Naive thymus-derived CD4-positive, alpha-beta T cell (primary cell): ENCODE data around the gene AKIP1. TPM values are rescaled to one million over a fixed set of nuclear protein-coding genes. Genes with fewer than 3 reads are reported as not detected.

ENCODE experiments used
- ATAC-seq: fragments of 150-1000 bp; cut with Tn5 transposase; 2 replicates; pipeline ENCODE4 v1.10.0; 2021; ENCODE audit warnings: mild to moderate bottlenecking, moderate library complexity
- CTCF ChIA-PET: fragments of 350-600 bp; sonication (Branson Sonifier 250); formaldehyde crosslinking; loops from one replicate; lab custom pipeline; 2021; ENCODE audit warnings: antibody characterized with exemption; lab: Charles Lee
- POLR2A ChIA-PET: fragments of 350-600 bp; sonication (Branson Sonifier 250); formaldehyde crosslinking; loops from one replicate; lab custom pipeline; 2021; ENCODE audit warnings: antibody characterized with exemption, inconsistent platforms; lab: Charles Lee
- DNase-seq, 9 donors: peaks; one replicate each; pipeline versions ENCODE4 v3.0.0 to v3.0.0-alpha.2; 2020 to 2022; ENCODE audit warnings: mixed read lengths in 1 of 9
- H3K27ac ChIP-seq: one replicate; pipeline ENCODE4 v1.7.0; 2013; ENCODE audit warnings: mild to moderate bottlenecking, low read depth, low read length, moderate library complexity
- H3K27me3 ChIP-seq, 2 donors: one replicate each; pipeline ENCODE4 v1.7.0; 2013; ENCODE audit warnings: low read length in 2 of 2, mild to moderate bottlenecking in 2 of 2, moderate library complexity in 2 of 2; ENCODE audit not compliant: control insufficient read depth in 2 of 2, insufficient read depth in 2 of 2
- H3K36me3 ChIP-seq, 3 experiments: 1 replicate in 2 of 3; 2 replicates in 1 of 3; pipeline ENCODE4 v1.7.0; 2013; ENCODE audit warnings: low read length in 3 of 3, mild to moderate bottlenecking in 3 of 3, moderate library complexity in 1 of 3; ENCODE audit not compliant: insufficient read depth in 3 of 3, control insufficient read depth in 2 of 3
- H3K4me1 ChIP-seq, 2 donors: one replicate each; pipeline ENCODE4 v1.7.0; 2013; ENCODE audit warnings: low read length in 2 of 2, mild to moderate bottlenecking in 2 of 2, moderate library complexity in 1 of 2; ENCODE audit not compliant: control insufficient read depth in 2 of 2, insufficient read depth in 2 of 2
- H3K4me3 ChIP-seq: 2 replicates; pipeline ENCODE4 v1.7.0; 2013; ENCODE audit warnings: mild to moderate bottlenecking, low read length
- H3K9me3 ChIP-seq, 3 experiments: 1 replicate in 2 of 3; 2 replicates in 1 of 3; pipeline ENCODE4 v1.7.0; 2013; ENCODE audit warnings: low read length in 3 of 3; ENCODE audit not compliant: control insufficient read depth in 2 of 3
- H3K27ac Mint-ChIP-seq, 9 donors: one replicate each; pipeline ENCODE4 v1.8.0; 2020 to 2022; ENCODE audit warnings: mixed read lengths in 9 of 9, mild to moderate bottlenecking in 8 of 9, moderate library complexity in 5 of 9, inconsistent platforms in 2 of 9
- H3K27me3 Mint-ChIP-seq, 5 donors: one replicate each; pipeline ENCODE4 v1.8.0; 2021 to 2022; ENCODE audit warnings: mixed read lengths in 5 of 5, mild to moderate bottlenecking in 1 of 5
- H3K36me3 Mint-ChIP-seq, 5 donors: one replicate each; pipeline ENCODE4 v1.8.0; 2020 to 2022; ENCODE audit warnings: mixed read lengths in 5 of 5, mild to moderate bottlenecking in 3 of 5, inconsistent platforms in 1 of 5
- H3K4me1 Mint-ChIP-seq, 7 donors: one replicate each; pipeline ENCODE4 v1.8.0; 2020 to 2022; ENCODE audit warnings: mixed read lengths in 7 of 7, mild to moderate bottlenecking in 3 of 7, inconsistent platforms in 1 of 7
- H3K4me3 Mint-ChIP-seq, 10 donors: one replicate each; pipeline ENCODE4 v1.8.0; 2020 to 2022; ENCODE audit warnings: mild to moderate bottlenecking in 10 of 10, mixed read lengths in 10 of 10, moderate library complexity in 6 of 10, inconsistent platforms in 2 of 10
- H3K9me3 Mint-ChIP-seq, 11 donors: one replicate each; pipeline ENCODE4 v1.8.0; 2020 to 2022; ENCODE audit warnings: mixed read lengths in 11 of 11, mild to moderate bottlenecking in 4 of 11, inconsistent platforms in 1 of 11, moderate library complexity in 1 of 11
- intact Hi-C, 2 donors: fragments of 100-400 bp; cut with micrococcal nuclease; formaldehyde crosslinking; loops; one replicate each; pipeline ENCODE4 v1.15.1; 2023
- polyA plus RNA-seq, 2 donors: library from polyadenylated mRNA; unstranded; fragments of 300-500 nt; fragmentation: Illumina TruSeq; gene quantifications; one replicate each; pipeline ENCODE4 v1.2.3, GENCODE V29; 2021
- total RNA-seq, 6 experiments: library from RNA in 5 of 6; stranded (reverse) in 5 of 6; gene quantifications; 1 replicate in 5 of 6; 2 replicates in 1 of 6; pipeline ENCODE4 v1.2.3 and lab custom pipeline; 2021 to 2026

The AKIP1 gene
- total and polyA plus RNA-seq, 7 experiments from 2014 or later: 5.6 to 20.9 (median 10.0) TPM

GRCh38 chr11:8910649-8911026 is 351 bp upstream of the AKIP1 start:
- Histone ChIP-seq H3K9me3 (no peaks in the 10 kb centered on the region), H3K27me3 (no peaks in the 10 kb centered on the region), H3K36me3 (peaks cover 0 to 6% (median 0%) of the 10 kb centered on the region in 3 experiments), H3K4me3 (peak overlapping the region; percentile 53), H3K4me1 (peaks cover 0 to 4% of the 10 kb centered on the region in 2 donors), H3K27ac (peak overlapping the region; percentile 71)
- POLR2A ChIA-PET: interaction anchor here (0.9 to 2.5 kb wide), 3 partner anchors 49 to 742 kb away, joined by 3 to 9 read pairs (median 3); partner anchors contain the start of gene TMEM9B
- Mint-ChIP-seq H3K36me3 (no peaks in the 10 kb centered on the region), H3K27me3 (peaks cover 0 to 26% (median 0%) of the 10 kb centered on the region in 5 donors), H3K4me3 (peak overlapping the region; percentile 86 to 95 (median 92)), H3K4me1 (peaks cover 26 to 51% (median 41%) of the 10 kb centered on the region in 7 donors), H3K27ac (peak overlapping the region in 6 of 9 donors; percentile 58 to 86 (median 72)), H3K9me3 (no peaks in the 10 kb centered on the region)
- ATAC-seq (peak; percentile 11), DNase-seq (peak in 3 of 9 donors; percentile 15 to 20 (median 16))
- CTCF ChIA-PET: no interaction called here
- intact Hi-C loops: loop anchor here (1.0 to 10.0 kb wide), 11 partner anchors 38 to 702 kb away; partner anchors contain the start of genes NRIP3 (in 2 of the 2), RPL27A (in 2 of the 2), TRIM66 (in 2 of the 2) and IPO7 (in 1 of the 2)

GRCh38 chr11:8913961-8914660 is 3.1 kb downstream of the AKIP1 start:
- Mint-ChIP-seq H3K27me3 (peaks cover 0 to 11% (median 0%) of the 10 kb centered on the region in 5 donors), H3K4me1 (peaks cover 22 to 40% (median 38%) of the 10 kb centered on the region in 7 donors), H3K27ac (peak overlapping the region; percentile 64 to 96 (median 92)), H3K4me3 (peak overlapping the region; percentile 67 to 85 (median 81)), H3K9me3 (no peaks in the 10 kb centered on the region), H3K36me3 (peaks cover 0 to 5% (median 4%) of the 10 kb centered on the region in 5 donors)
- DNase-seq (peak in 8 of 9 donors; percentile 32 to 54 (median 47)), ATAC-seq (peak; percentile 68)
- intact Hi-C loops: loop anchor here (1.0 to 10.0 kb wide), 12 partner anchors 42 to 698 kb away; partner anchors contain the start of genes NRIP3 (in 2 of the 2), IPO7 (in 1 of the 2), TMEM9B (in 1 of the 2) and ZNF143 (in 1 of the 2)
- Histone ChIP-seq H3K4me3 (peak overlapping the region; percentile 5), H3K27me3 (no peaks in the 10 kb centered on the region), H3K9me3 (no peaks in the 10 kb centered on the region), H3K4me1 (peaks cover 0 to 4% of the 10 kb centered on the region in 2 donors), H3K27ac (peak overlapping the region; percentile 63), H3K36me3 (peaks cover 0 to 13% (median 0%) of the 10 kb centered on the region in 3 experiments)
- POLR2A ChIA-PET: interaction anchor here (1.1 to 1.8 kb wide), 3 partner anchors 50 to 231 kb away, joined by 3 to 7 read pairs (median 5); partner anchors contain the start of genes RPL27A, TMEM9B and TRIM66
- CTCF ChIA-PET: interaction anchor here (0.6 to 4.5 kb wide), 11 partner anchors 8 to 1501 kb away, joined by 3 to 31 read pairs (median 3); no protein-coding TSS in a partner anchor

- DNase-seq (no peak), ATAC-seq (no peak)
- Mint-ChIP-seq H3K9me3 (no peaks in the 10 kb centered on the region), H3K27ac (peak overlapping the region; percentile 64 to 96 (median 92)), H3K36me3 (peaks cover 0 to 6% (median 4%) of the 10 kb centered on the region in 5 donors), H3K4me3 (peak overlapping the region; percentile 67 to 85 (median 81)), H3K27me3 (peaks cover 0 to 7% (median 0%) of the 10 kb centered on the region in 5 donors), H3K4me1 (peaks cover 21 to 37% (median 34%) of the 10 kb centered on the region in 7 donors)
- intact Hi-C loops: loop anchor here (1.0 to 10.0 kb wide), 12 partner anchors 42 to 698 kb away; partner anchors contain the start of genes NRIP3 (in 2 of the 2), IPO7 (in 1 of the 2), TMEM9B (in 1 of the 2) and ZNF143 (in 1 of the 2)
- Histone ChIP-seq H3K4me1 (peaks cover 0 to 4% of the 10 kb centered on the region in 2 donors), H3K27me3 (no peaks in the 10 kb centered on the region), H3K9me3 (no peaks in the 10 kb centered on the region), H3K27ac (peak overlapping the region; percentile 63), H3K36me3 (peaks cover 0 to 15% (median 0%) of the 10 kb centered on the region in 3 experiments), H3K4me3 (no peak overlapping the region)
- ChIA-PET POLR2A (interaction anchor here (0.6 to 1.8 kb wide), 4 partner anchors 44 to 232 kb away, joined by 3 to 7 read pairs (median 4); partner anchors contain the start of genes RPL27A, TMEM9B and TRIM66), CTCF (interaction anchor here (1.0 to 4.5 kb wide), 6 partner anchors 36 to 592 kb away, joined by 3 to 31 read pairs (median 6); partner anchors contain the start of gene TMEM9B)
Observed at GRCh38 chr11:8914661-8915018, 3.7 kb downstream of the AKIP1 start.

GRCh38 chr11:8917157-8917825 is 6.3 kb downstream of the AKIP1 start:
- peaks cover 15 to 23% (median 20%) of the 10 kb centered on the region in 7 donors for H3K4me1 Mint-ChIP-seq
- H3K4me3 Mint-ChIP-seq: no peak overlapping the region
- no peaks in the 10 kb centered on the region for H3K27me3 Mint-ChIP-seq
- H3K36me3 Mint-ChIP-seq: peaks cover 0 to 17% (median 4%) of the 10 kb centered on the region in 5 donors
- ATAC-seq: no peak
- Histone ChIP-seq H3K9me3 (no peaks in the 10 kb centered on the region), H3K27me3 (no peaks in the 10 kb centered on the region), H3K4me1 (peaks cover 0 to 4% of the 10 kb centered on the region in 2 donors), H3K4me3 (no peak overlapping the region), H3K36me3 (peaks cover 0 to 27% (median 0%) of the 10 kb centered on the region in 3 experiments), H3K27ac (no peak overlapping the region)
- intact Hi-C loops: loop anchor here in 1 of 2 donors (10.0 kb wide), 1 partner anchor 102 kb away; a partner anchor contains a TSS
- no peak for DNase-seq
- no peak overlapping the region for H3K27ac Mint-ChIP-seq
- no peaks in the 10 kb centered on the region for H3K9me3 Mint-ChIP-seq
- ChIA-PET CTCF (no interaction called here), POLR2A (no interaction called here)

GRCh38 chr11:8922691-8923090 is 11.7 kb downstream of the AKIP1 start:
- no peak for DNase-seq
- intact Hi-C loops: no loop called here
- H3K27ac Mint-ChIP-seq: no peak overlapping the region

GRCh38 chr11:8925711-8926110 is 14.7 kb downstream of the AKIP1 start:
- H3K4me1 ChIP-seq: no peaks in the 10 kb centered on the region
- H3K27ac ChIP-seq: no peak overlapping the region
- no peak overlapping the region for H3K4me3 Mint-ChIP-seq
- no peaks in the 10 kb centered on the region for H3K4me1 Mint-ChIP-seq
- H3K9me3 Mint-ChIP-seq: peaks cover 0 to 1% (median 0%) of the 10 kb centered on the region in 11 donors
- H3K4me3 ChIP-seq: no peak overlapping the region
- no peak for DNase-seq
- H3K27me3 ChIP-seq: no peaks in the 10 kb centered on the region
- intact Hi-C loops: no loop called here
- H3K36me3 Mint-ChIP-seq: peaks cover 0 to 18% (median 3%) of the 10 kb centered on the region in 5 donors
- peaks cover 0 to 9% (median 0%) of the 10 kb centered on the region in 3 experiments for H3K36me3 ChIP-seq
- ChIA-PET POLR2A (interaction anchor here (1.1 kb wide), 1 partner anchor 39 kb away, joined by 3 read pairs; the partner anchor contains the start of gene TMEM9B), CTCF (no interaction called here)
- no peaks in the 10 kb centered on the region for H3K27me3 Mint-ChIP-seq
- H3K9me3 ChIP-seq: no peaks in the 10 kb centered on the region
- no peak for ATAC-seq
- no peak overlapping the region for H3K27ac Mint-ChIP-seq

More at GRCh38 chr11:8922691-8923090, 11.7 kb downstream of the AKIP1 start:
- Mint-ChIP-seq H3K9me3 (no peaks in the 10 kb centered on the region), H3K4me1 (no peaks in the 10 kb centered on the region), H3K4me3 (no peak overlapping the region), H3K27me3 (no peaks in the 10 kb centered on the region), H3K36me3 (peaks cover 0 to 24% (median 4%) of the 10 kb centered on the region in 5 donors)
- Histone ChIP-seq H3K27ac (no peak overlapping the region), H3K36me3 (peaks cover 0 to 27% (median 0%) of the 10 kb centered on the region in 3 experiments), H3K4me3 (no peak overlapping the region), H3K4me1 (no peaks in the 10 kb centered on the region), H3K9me3 (no peaks in the 10 kb centered on the region), H3K27me3 (no peaks in the 10 kb centered on the region)
- ChIA-PET POLR2A (no interaction called here), CTCF (interaction anchor here (1.2 kb wide), 1 partner anchor 9 kb away, joined by 3 read pairs; no protein-coding TSS in a partner anchor)
- no peak for ATAC-seq
